Tibial nerve (tissue), 4 donors: ENCODE measurements around the gene JPH4. TPM values are rescaled to one million over a fixed set of nuclear protein-coding genes. Genes with fewer than 3 reads are reported as not detected.
"Not testable (repeated sequence)": the region's sequence is repeated elsewhere in the genome, so short reads cannot be mapped to it uniquely, and the experiment has no call there.

Source experiments
- DNase-seq, 2 donors: peaks; one replicate each; pipeline ENCODE4 v3.0.0-alpha.2; 2019; ENCODE audit warnings: low spot score in 2 of 2
- H3K27ac ChIP-seq, 4 donors: fragments of 200-600 bp; sonication (generic) in 3 of 4; one replicate each; pipeline ENCODE4 v1.5.1; 2017 to 2019; ENCODE audit warnings: mild to moderate bottlenecking in 1 of 4
- H3K27me3 ChIP-seq, 2 donors: fragments of 200-600 bp; sonication (generic) in 1 of 2; one replicate each; pipeline versions ENCODE4 v1.5.1 to v1.6.0; 2017 to 2019
- H3K36me3 ChIP-seq, 3 donors: fragments of 200-600 bp; sonication (generic); one replicate each; pipeline ENCODE4 v1.5.1; 2018 to 2019
- H3K4me1 ChIP-seq, 4 donors: fragments of 200-600 bp; sonication (generic) in 3 of 4; one replicate each; pipeline ENCODE4 v1.5.1; 2017 to 2019
- H3K4me3 ChIP-seq, 4 donors: fragments of 200-600 bp; sonication (generic) in 3 of 4; one replicate each; pipeline ENCODE4 v1.5.1; 2017 to 2019; ENCODE audit warnings: mild to moderate bottlenecking in 1 of 4, moderate library complexity in 1 of 4
- H3K9me3 ChIP-seq, 4 donors: fragments of 200-600 bp; sonication (generic) in 3 of 4; one replicate each; pipeline ENCODE4 v1.5.1; 2017 to 2019
- CTCF ChIP-seq, 5 experiments: fragments of 200-600 bp in 3 of 5; fragments of 450-650 bp in 2 of 5; sonication (generic) in 3 of 5; IDR thresholded peaks; one replicate each; pipeline ENCODE4 v1.5.1; 2016 to 2019; ENCODE audit warnings: antibody characterized with exemption in 5 of 5, mild to moderate bottlenecking in 3 of 5, moderate library complexity in 2 of 5
- EP300 ChIP-seq, 2 donors: sonication (generic); formaldehyde crosslinking; IDR thresholded peaks; one replicate each; pipeline ENCODE4 v1.6.1; 2017; ENCODE audit warnings: antibody characterized with exemption in 2 of 2, mild to moderate bottlenecking in 1 of 2
- POLR2A ChIP-seq, 2 donors: fragments of 450-650 bp; IDR thresholded peaks; one replicate each; pipeline ENCODE4 v1.6.1; 2017; ENCODE audit warnings: antibody characterized with exemption in 2 of 2, mild to moderate bottlenecking in 2 of 2, moderate library complexity in 2 of 2
- WGBS, 2 donors: methylation state at CpG; one replicate each; pipeline ENCODE4 v1.1.5; 2018; 5-methylcytosine and 5-hydroxymethylcytosine counted together
- total RNA-seq, 4 donors: library from RNA; depleted of rRNA; stranded (reverse); fragments of >200 nt; gene quantifications; one replicate each; pipeline ENCODE4 v1.1.0, GENCODE V29; 2016

The JPH4 gene
- total RNA-seq, 4 donors from 2014 or later = 1.2 to 2.9 (median 2.2) TPM

GRCh38 chr14:23612802-23613201, 34.2 kb upstream of the JPH4 start:
- no peak for DNase-seq
- Histone ChIP-seq H3K27me3 (no peaks in the 10 kb centered on the region), H3K4me3 (no peak overlapping the region), H3K9me3 (no peaks in the 10 kb centered on the region), H3K27ac (no peak overlapping the region), H3K4me1 (no peaks in the 10 kb centered on the region), H3K36me3 (no peaks in the 10 kb centered on the region)
- TF ChIP-seq CTCF (IDR thresholded peaks at IDR 0.05) = no peak
- TF ChIP-seq POLR2A (IDR thresholded peaks at IDR 0.05) = no peak
- TF ChIP-seq EP300 (IDR thresholded peaks at IDR 0.05) = no peak
- WGBS, 2 donors = 91 to 96% methylated on average over 1 of the region's 1 CpG

GRCh38 chr14:23612354-23612732, 33.8 kb upstream of the JPH4 start:
- Histone ChIP-seq H3K36me3 (no peaks in the 10 kb centered on the region), H3K9me3 (no peaks in the 10 kb centered on the region), H3K4me3 (no peak overlapping the region), H3K27ac (no peak overlapping the region), H3K4me1 (no peaks in the 10 kb centered on the region), H3K27me3 (no peaks in the 10 kb centered on the region)
- 70 to 81% methylated on average over 4 of the region's 4 CpGs for WGBS, 2 donors
- DNase-seq = no peak
- TF ChIP-seq POLR2A (IDR thresholded peaks at IDR 0.05) (no peak), EP300 (IDR thresholded peaks at IDR 0.05) (no peak), CTCF (IDR thresholded peaks at IDR 0.05) (no peak)

GRCh38 chr14:23610815-23611289, 32.3 kb upstream of the JPH4 start:
- no peak overlapping the region for H3K4me3 ChIP-seq
- no peaks in the 10 kb centered on the region for H3K36me3 ChIP-seq
- 60% methylated on average over 4 of the region's 4 CpGs for WGBS, 2 donors
- H3K4me1 ChIP-seq = no peaks in the 10 kb centered on the region
- no peaks in the 10 kb centered on the region for H3K27me3 ChIP-seq
- no peak for TF ChIP-seq CTCF (IDR thresholded peaks at IDR 0.05)
- no peak for TF ChIP-seq POLR2A (IDR thresholded peaks at IDR 0.05)
- TF ChIP-seq EP300 (IDR thresholded peaks at IDR 0.05) = no peak
- no peak overlapping the region for H3K27ac ChIP-seq
- no peak for DNase-seq
- no peaks in the 10 kb centered on the region for H3K9me3 ChIP-seq

- no peaks in the 10 kb centered on the region for H3K4me1 ChIP-seq
- H3K27ac ChIP-seq = no peak overlapping the region
- H3K36me3 ChIP-seq = no peaks in the 10 kb centered on the region
- DNase-seq = no peak
- WGBS, 2 donors = 48 to 49% methylated on average over 2 of the region's 2 CpGs
- H3K9me3 ChIP-seq = no peaks in the 10 kb centered on the region
- no peak overlapping the region for H3K4me3 ChIP-seq
- H3K27me3 ChIP-seq = no peaks in the 10 kb centered on the region
- TF ChIP-seq POLR2A (IDR thresholded peaks at IDR 0.05) (no peak), CTCF (IDR thresholded peaks at IDR 0.05) (no peak), EP300 (IDR thresholded peaks at IDR 0.05) (no peak)
Measured at GRCh38 chr14:23610090-23610814, 31.7 kb upstream of the JPH4 start.

- DNase-seq = not testable (repeated sequence)
- 61 to 64% methylated on average over 7 of the region's 7 CpGs for WGBS, 2 donors
Measured at GRCh38 chr14:23609411-23610089, 31.0 kb upstream of the JPH4 start.

More at GRCh38 chr14:23609411-23610089, 31.0 kb upstream of the JPH4 start:
- H3K36me3 ChIP-seq, H3K27ac ChIP-seq, H3K4me3 ChIP-seq, H3K27me3 ChIP-seq, H3K9me3 ChIP-seq, H3K4me1 ChIP-seq: not testable (repeated sequence)
